ENCODE measurements around the gene TTN. TPM values are rescaled to one million over a fixed set of nuclear protein-coding genes. Genes with fewer than 3 reads are reported as not detected.

TTN gene
- total and polyA plus RNA-seq, 2 donors (not counting 1 experiment from before 2014, with no cell fraction given), result 1.7 to 46.4 TPM

DNA sequence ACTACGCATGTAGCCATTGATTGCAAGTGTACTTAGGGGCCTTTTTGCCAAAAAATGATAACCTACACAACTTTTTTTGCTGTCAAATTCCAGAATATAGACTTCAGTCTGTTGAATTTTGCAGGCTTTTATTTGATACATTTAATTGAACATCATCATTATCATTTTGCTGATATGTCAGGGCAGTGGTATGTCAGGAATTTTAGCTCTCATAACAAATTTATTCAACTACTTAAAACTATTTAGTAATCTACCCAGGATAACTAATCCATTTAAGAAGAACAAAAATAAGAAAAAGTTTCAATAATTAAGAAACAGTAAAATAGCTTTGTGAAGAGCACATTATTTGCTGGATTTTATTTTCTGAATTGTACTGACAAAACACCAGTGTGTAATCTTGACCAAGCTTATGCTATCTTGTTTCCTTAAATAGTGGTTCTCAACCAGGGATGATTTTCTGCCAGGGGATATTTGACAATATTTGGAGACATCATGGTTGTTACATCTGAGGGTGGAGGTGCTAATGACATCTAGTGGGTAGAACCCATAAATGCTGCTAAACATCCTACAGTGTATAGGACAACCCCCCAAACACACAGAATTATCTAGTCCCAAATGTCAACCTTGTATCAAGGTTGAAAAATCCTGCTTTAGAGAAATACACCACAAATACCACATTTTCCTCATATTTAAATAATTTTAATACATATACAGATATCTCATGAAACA, 12.1 kb upstream of the TTN start:
- H3K4me3 Mint-ChIP-seq, result no peak overlapping the region
- no peak for DNase-seq
- H3K4me1 ChIP-seq (ENCODE audit: control insufficient read depth in 2 of 2, insufficient read depth in 2 of 2, low read length in 2 of 2), result no peaks in the 10 kb centered on the region
- no peak overlapping the region for H3K27ac ChIP-seq (ENCODE audit: low read length in 2 of 2)
- peaks cover 6% of the 10 kb centered on the region for H3K4me1 Mint-ChIP-seq
- no peaks in the 10 kb centered on the region for H3K9me3 ChIP-seq (ENCODE audit: control extremely low read depth in 1 of 3, control insufficient read depth in 2 of 3, insufficient read depth in 1 of 3, low read length in 2 of 3)
- no peaks in the 10 kb centered on the region for H3K36me3 ChIP-seq (replicated peaks in 1 of 2; ENCODE audit: control extremely low read depth in 1 of 2, control insufficient read depth in 1 of 2, extremely low read depth in 1 of 2, insufficient read depth in 2 of 2, low read length in 1 of 2)
- H3K4me2 ChIP-seq (replicated peaks; ENCODE audit: low read depth, low read length, poor library complexity, severe bottlenecking), result no peak overlapping the region
- H3K4me3 ChIP-seq (ENCODE audit: control extremely low read depth in 1 of 5, extremely low read depth in 1 of 5, insufficient read depth in 1 of 5, low read depth in 2 of 5, low read length in 4 of 5), result no peak overlapping the region
- H3K79me2 ChIP-seq (ENCODE audit: control insufficient read depth, insufficient read depth, low read length), result no peaks in the 10 kb centered on the region
- no peak overlapping the region for H3K27ac Mint-ChIP-seq
- no peak for ATAC-seq (ENCODE audit: low read depth)
- no peaks in the 10 kb centered on the region for H4K20me1 ChIP-seq (ENCODE audit: control insufficient read depth, insufficient read depth, low read length, poor library complexity, severe bottlenecking)
- no peaks in the 10 kb centered on the region for H3K9me3 Mint-ChIP-seq (ENCODE audit: insufficient read depth)
- TF ChIP-seq, protein P1, sequence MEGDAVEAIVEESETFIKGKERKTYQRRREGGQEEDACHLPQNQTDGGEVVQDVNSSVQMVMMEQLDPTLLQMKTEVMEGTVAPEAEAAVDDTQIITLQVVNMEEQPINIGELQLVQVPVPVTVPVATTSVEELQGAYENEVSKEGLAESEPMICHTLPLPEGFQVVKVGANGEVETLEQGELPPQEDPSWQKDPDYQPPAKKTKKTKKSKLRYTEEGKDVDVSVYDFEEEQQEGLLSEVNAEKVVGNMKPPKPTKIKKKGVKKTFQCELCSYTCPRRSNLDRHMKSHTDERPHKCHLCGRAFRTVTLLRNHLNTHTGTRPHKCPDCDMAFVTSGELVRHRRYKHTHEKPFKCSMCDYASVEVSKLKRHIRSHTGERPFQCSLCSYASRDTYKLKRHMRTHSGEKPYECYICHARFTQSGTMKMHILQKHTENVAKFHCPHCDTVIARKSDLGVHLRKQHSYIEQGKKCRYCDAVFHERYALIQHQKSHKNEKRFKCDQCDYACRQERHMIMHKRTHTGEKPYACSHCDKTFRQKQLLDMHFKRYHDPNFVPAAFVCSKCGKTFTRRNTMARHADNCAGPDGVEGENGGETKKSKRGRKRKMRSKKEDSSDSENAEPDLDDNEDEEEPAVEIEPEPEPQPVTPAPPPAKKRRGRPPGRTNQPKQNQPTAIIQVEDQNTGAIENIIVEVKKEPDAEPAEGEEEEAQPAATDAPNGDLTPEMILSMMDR (IDR thresholded peaks at IDR 0.05), result no peak
- no peak for TF ChIP-seq EZH2 (IDR thresholded peaks at IDR 0.05; ENCODE audit: borderline replicate concordance, insufficient read depth, low read depth, low read length, poor library complexity, severe bottlenecking)
- CTCF ChIA-PET, result interaction anchor here (1.5 kb wide), 1 partner anchor 8 kb away, joined by 3 read pairs; no protein-coding TSS in a partner anchor
- no peaks in the 10 kb centered on the region for H3K27me3 ChIP-seq (replicated peaks in 1 of 4; ENCODE audit: control extremely low read depth in 1 of 4, control insufficient read depth in 3 of 4, insufficient read depth in 4 of 4, low read length in 3 of 4)
- POLR2A ChIA-PET, result no interaction called here
- H2AFZ ChIP-seq (ENCODE audit: insufficient read depth, low read depth, low read length, poor library complexity, severe bottlenecking), result no peak overlapping the region
- H3K9ac ChIP-seq (ENCODE audit: low read length), result no peak overlapping the region
- intact Hi-C loops (cut with micrococcal nuclease), result no loop called here
- no peaks in the 10 kb centered on the region for H3K27me3 Mint-ChIP-seq
- no CpG with 5 or more reads among the region's 1 CpG for WGBS (ENCODE audit: insufficient coverage)

DNA sequence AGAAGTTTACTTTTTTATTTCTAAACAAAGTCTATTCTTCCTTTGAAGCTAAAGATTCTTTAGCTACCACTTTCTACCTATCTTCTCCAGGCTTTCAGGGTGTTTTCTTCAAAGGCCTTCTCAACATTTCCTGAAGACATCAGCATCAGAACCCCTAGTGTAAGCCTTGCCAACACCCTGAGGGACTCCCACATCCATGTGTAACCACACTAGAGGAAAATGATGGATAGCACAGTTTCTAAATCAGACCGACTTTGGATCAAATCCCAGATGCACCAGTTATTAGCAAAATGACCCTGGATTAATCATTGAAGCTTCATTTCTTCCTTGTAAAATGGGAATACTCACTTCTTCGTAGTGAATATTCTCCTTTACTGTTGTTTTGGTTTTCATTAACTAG, 4.7 kb upstream of the TTN start:
- Mint-ChIP-seq H3K9me3 (ENCODE audit: insufficient read depth) (no peaks in the 10 kb centered on the region), H3K27me3 (no peaks in the 10 kb centered on the region), H3K4me3 (no peak overlapping the region), H3K4me1 (no peaks in the 10 kb centered on the region), H3K27ac (no peak overlapping the region)
- Histone ChIP-seq H3K79me2 (ENCODE audit: control insufficient read depth, insufficient read depth, low read length) (no peaks in the 10 kb centered on the region), H3K9ac (ENCODE audit: low read length) (no peak overlapping the region), H3K9me3 (ENCODE audit: control extremely low read depth in 1 of 3, control insufficient read depth in 2 of 3, insufficient read depth in 1 of 3, low read length in 2 of 3) (no peaks in the 10 kb centered on the region), H3K36me3 (replicated peaks in 1 of 2; ENCODE audit: control extremely low read depth in 1 of 2, control insufficient read depth in 1 of 2, extremely low read depth in 1 of 2, insufficient read depth in 2 of 2, low read length in 1 of 2) (no peaks in the 10 kb centered on the region), H3K27ac (ENCODE audit: low read length in 2 of 2) (no peak overlapping the region), H3K4me3 (ENCODE audit: control extremely low read depth in 1 of 5, extremely low read depth in 1 of 5, insufficient read depth in 1 of 5, low read depth in 2 of 5, low read length in 4 of 5) (no peak overlapping the region), H3K27me3 (replicated peaks in 1 of 4; ENCODE audit: control extremely low read depth in 1 of 4, control insufficient read depth in 3 of 4, insufficient read depth in 4 of 4, low read length in 3 of 4) (no peaks in the 10 kb centered on the region), H3K4me2 (replicated peaks; ENCODE audit: low read depth, low read length, poor library complexity, severe bottlenecking) (no peak overlapping the region), H2AFZ (ENCODE audit: insufficient read depth, low read depth, low read length, poor library complexity, severe bottlenecking) (no peak overlapping the region), H3K4me1 (ENCODE audit: control insufficient read depth in 2 of 2, insufficient read depth in 2 of 2, low read length in 2 of 2) (no peaks in the 10 kb centered on the region), H4K20me1 (ENCODE audit: control insufficient read depth, insufficient read depth, low read length, poor library complexity, severe bottlenecking) (no peaks in the 10 kb centered on the region)
- ATAC-seq (ENCODE audit: low read depth) (no peak), DNase-seq (no peak)
- intact Hi-C loops (cut with micrococcal nuclease), result no loop called here
- 100% methylated on average over 1 of the region's 2 CpGs for WGBS (ENCODE audit: insufficient coverage)
- CTCF ChIA-PET, result no interaction called here
- POLR2A ChIA-PET, result no interaction called here
- TF ChIP-seq, protein P1 (IDR thresholded peaks at IDR 0.05), result no peak
- no peak for TF ChIP-seq EZH2 (IDR thresholded peaks at IDR 0.05; ENCODE audit: borderline replicate concordance, insufficient read depth, low read depth, low read length, poor library complexity, severe bottlenecking)

Data from B cell (primary cell).